ENCODE measurements around the gene SLC12A7. TPM values are rescaled to one million over a fixed set of nuclear protein-coding genes. Genes with fewer than 3 reads are reported as not detected.

SLC12A7 gene
- total and polyA plus RNA-seq, 2 of the 13 experiments (the other 11 are each of a cell fraction or from before 2014, with no cell fraction given), result 14.0 to 18.5 TPM

DNA sequence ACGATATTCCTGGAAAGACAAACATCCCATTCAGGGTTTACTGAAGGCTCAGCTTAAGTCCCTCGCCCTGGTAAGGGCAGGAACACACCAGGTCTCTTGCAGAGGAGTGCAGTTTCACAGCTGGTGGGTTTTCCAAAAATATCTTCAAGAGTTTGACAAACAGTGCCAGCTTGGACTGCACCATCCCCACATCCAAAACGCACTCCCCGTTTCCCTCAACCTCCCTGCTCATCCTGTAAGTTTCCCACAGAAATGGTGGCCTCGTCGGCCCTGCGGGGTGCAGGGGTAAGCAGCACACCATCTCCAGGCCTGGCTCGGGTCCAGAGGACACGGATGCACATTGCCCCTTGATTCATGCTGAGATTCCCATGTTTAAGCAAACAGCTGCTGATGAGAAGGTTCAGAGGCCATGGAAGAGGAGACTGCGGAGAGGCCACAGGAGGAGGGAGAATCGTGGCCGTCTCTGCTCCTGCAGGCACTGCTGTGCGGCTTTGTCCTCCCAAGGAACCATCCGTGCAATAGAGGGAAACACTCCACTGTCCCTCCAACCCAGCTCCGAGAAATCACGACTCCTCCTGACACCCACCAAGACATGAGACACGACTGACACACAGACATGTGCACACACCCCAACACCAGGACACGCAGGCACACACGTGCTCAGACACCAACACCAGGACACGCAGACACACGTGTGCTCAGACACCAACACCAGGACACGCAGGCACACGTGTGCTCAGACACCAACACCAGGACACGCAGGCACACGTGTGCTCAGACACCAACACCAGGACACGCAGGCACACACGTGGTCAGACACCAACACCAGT, 24.0 kb upstream of the SLC12A7 start (continued):
- TF ChIP-seq, protein P1, sequence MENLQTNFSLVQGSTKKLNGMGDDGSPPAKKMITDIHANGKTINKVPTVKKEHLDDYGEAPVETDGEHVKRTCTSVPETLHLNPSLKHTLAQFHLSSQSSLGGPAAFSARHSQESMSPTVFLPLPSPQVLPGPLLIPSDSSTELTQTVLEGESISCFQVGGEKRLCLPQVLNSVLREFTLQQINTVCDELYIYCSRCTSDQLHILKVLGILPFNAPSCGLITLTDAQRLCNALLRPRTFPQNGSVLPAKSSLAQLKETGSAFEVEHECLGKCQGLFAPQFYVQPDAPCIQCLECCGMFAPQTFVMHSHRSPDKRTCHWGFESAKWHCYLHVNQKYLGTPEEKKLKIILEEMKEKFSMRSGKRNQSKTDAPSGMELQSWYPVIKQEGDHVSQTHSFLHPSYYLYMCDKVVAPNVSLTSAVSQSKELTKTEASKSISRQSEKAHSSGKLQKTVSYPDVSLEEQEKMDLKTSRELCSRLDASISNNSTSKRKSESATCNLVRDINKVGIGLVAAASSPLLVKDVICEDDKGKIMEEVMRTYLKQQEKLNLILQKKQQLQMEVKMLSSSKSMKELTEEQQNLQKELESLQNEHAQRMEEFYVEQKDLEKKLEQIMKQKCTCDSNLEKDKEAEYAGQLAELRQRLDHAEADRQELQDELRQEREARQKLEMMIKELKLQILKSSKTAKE (CRISPR knock-in tag; IDR thresholded peaks at IDR 0.05; ENCODE audit: borderline replicate concordance), result no peak
- TF ChIP-seq, protein P2, sequence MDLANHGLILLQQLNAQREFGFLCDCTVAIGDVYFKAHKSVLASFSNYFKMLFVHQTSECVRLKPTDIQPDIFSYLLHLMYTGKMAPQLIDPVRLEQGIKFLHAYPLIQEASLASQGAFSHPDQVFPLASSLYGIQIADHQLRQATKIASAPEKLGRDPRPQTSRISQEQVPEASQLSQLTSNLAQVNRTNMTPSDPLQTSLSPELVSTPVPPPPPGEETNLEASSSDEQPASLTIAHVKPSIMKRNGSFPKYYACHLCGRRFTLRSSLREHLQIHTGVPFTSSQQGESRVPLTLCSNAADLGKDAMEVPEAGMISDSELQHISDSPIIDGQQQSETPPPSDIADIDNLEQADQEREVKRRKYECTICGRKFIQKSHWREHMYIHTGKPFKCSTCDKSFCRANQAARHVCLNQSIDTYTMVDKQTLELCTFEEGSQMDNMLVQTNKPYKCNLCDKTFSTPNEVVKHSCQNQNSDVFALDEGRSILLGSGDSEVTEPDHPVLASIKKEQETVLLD (CRISPR knock-in tag; IDR thresholded peaks at IDR 0.05; ENCODE audit: low read depth), result no peak
- TF ChIP-seq, protein P3, sequence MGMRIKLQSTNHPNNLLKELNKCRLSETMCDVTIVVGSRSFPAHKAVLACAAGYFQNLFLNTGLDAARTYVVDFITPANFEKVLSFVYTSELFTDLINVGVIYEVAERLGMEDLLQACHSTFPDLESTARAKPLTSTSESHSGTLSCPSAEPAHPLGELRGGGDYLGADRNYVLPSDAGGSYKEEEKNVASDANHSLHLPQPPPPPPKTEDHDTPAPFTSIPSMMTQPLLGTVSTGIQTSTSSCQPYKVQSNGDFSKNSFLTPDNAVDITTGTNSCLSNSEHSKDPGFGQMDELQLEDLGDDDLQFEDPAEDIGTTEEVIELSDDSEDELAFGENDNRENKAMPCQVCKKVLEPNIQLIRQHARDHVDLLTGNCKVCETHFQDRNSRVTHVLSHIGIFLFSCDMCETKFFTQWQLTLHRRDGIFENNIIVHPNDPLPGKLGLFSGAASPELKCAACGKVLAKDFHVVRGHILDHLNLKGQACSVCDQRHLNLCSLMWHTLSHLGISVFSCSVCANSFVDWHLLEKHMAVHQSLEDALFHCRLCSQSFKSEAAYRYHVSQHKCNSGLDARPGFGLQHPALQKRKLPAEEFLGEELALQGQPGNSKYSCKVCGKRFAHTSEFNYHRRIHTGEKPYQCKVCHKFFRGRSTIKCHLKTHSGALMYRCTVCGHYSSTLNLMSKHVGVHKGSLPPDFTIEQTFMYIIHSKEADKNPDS (CRISPR knock-in tag; IDR thresholded peaks at IDR 0.05), result no peak
- TF ChIP-seq, protein P4, sequence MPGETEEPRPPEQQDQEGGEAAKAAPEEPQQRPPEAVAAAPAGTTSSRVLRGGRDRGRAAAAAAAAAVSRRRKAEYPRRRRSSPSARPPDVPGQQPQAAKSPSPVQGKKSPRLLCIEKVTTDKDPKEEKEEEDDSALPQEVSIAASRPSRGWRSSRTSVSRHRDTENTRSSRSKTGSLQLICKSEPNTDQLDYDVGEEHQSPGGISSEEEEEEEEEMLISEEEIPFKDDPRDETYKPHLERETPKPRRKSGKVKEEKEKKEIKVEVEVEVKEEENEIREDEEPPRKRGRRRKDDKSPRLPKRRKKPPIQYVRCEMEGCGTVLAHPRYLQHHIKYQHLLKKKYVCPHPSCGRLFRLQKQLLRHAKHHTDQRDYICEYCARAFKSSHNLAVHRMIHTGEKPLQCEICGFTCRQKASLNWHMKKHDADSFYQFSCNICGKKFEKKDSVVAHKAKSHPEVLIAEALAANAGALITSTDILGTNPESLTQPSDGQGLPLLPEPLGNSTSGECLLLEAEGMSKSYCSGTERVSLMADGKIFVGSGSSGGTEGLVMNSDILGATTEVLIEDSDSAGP (CRISPR knock-in tag; IDR thresholded peaks at IDR 0.05; ENCODE audit: borderline replicate concordance), result no peak
- TF ChIP-seq ZNF234 (CRISPR knock-in tag; conservative IDR thresholded peaks at IDR 0.05) (no peak), CREM (IDR thresholded peaks at IDR 0.05) (no peak), CREM (CRISPR knock-in tag; IDR thresholded peaks at IDR 0.05) (no peak), SP5 (CRISPR knock-in tag; IDR thresholded peaks at IDR 0.05; ENCODE audit: borderline replicate concordance, low read depth) (no peak), SSRP1 (CRISPR knock-in tag; IDR thresholded peaks at IDR 0.05) (no peak), FIP1L1 (IDR thresholded peaks at IDR 0.05; ENCODE audit: borderline replicate concordance, insufficient read depth, low read depth, low read length) (no peak), RXRA (CRISPR knock-in tag; IDR thresholded peaks at IDR 0.05) (no peak), ZNF674 (CRISPR knock-in tag; IDR thresholded peaks at IDR 0.05; ENCODE audit: low read depth) (no peak), ZKSCAN5 (CRISPR knock-in tag; IDR thresholded peaks at IDR 0.05) (no peak)
- TF ChIP-seq, protein P5, sequence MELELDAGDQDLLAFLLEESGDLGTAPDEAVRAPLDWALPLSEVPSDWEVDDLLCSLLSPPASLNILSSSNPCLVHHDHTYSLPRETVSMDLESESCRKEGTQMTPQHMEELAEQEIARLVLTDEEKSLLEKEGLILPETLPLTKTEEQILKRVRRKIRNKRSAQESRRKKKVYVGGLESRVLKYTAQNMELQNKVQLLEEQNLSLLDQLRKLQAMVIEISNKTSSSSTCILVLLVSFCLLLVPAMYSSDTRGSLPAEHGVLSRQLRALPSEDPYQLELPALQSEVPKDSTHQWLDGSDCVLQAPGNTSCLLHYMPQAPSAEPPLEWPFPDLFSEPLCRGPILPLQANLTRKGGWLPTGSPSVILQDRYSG (CRISPR knock-in tag; IDR thresholded peaks at IDR 0.05), result no peak
- TF ChIP-seq, protein P6, sequence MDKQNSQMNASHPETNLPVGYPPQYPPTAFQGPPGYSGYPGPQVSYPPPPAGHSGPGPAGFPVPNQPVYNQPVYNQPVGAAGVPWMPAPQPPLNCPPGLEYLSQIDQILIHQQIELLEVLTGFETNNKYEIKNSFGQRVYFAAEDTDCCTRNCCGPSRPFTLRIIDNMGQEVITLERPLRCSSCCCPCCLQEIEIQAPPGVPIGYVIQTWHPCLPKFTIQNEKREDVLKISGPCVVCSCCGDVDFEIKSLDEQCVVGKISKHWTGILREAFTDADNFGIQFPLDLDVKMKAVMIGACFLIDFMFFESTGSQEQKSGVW (CRISPR knock-in tag; IDR thresholded peaks at IDR 0.05; ENCODE audit: borderline replicate concordance), result no peak
